Measurements from ENCODE around the gene CACNG5.

The CACNG5 gene

DNA sequence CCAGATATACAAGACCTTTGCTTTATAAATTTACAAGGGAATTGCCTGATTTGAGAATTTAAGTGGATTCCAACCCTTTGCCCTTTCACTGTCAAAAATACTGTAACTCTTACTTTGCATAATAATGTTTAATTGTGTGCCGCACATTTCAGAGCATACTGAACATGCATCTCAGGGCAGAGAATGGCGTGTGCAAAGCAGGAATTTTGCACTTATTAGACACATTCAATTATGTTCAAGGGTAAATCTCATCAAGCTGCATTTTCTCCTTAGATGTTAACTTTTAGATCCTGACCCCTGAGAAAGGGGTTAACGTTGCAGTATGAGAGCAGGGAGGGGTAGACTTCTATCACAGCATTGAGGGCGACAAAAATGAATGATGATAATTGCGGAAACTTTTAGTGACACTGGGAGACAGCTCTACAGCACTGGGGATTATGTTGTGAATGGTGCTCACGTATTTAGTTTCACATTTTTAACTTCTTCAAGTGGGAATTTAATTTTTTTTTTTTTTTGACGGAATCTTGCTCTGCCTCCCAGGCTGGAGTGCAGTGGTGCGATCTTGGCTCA, 75.0 kb downstream of the CACNG5 start:
- DNase-seq: no peak

DNA sequence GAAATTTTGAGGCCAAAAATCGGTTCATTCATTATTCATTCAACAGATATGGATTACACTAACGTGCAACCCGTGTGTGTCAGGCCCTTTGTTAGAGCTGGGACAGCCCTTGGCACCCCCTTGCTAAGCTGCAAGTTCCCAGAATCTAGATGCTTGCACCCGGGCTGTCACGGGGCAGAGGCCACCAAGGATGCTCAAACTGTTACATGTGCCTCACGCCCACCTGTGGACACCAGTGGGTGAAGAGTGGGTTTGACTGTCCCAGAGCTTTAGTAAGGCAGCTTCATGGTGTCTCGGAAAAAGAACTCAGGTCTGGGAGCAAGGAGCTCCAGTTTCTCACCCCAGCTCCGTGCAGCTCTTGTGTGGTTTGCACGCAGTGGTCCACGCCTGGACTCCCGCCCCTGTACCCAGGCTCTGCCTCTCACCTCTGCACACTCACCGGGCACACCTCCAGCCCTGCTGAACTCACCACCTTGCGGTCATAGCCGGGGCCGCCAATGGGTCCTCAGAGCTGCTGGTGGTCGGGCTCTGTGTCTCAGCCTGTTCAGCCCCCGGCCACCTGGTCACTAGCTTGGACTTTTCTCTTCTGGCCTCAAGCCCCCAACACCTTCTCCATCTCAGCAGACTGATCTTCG, 75.9 kb downstream of the CACNG5 start:
- no peak for DNase-seq

DNA sequence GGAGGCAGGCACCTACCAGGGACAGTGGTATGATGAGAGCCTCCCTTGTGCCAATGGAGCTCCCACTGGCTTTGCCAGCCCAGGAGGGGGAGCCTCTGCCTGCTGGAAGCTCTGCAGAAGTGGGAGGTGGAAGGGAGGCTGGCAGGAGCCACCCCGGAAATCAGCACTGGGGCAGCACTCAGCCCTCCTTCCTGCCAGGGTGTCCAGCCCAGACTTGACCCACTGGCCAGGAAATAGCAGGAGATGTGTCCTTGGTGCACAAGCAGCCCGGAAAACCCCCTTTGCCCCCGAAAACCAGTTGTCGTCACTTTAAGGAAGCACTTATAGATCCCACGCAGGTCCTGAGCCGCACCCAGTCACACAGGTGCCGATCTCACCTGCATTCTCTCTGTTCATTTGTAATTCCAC, 80.3 kb downstream of the CACNG5 start:
- DNase-seq: no peak

DNA sequence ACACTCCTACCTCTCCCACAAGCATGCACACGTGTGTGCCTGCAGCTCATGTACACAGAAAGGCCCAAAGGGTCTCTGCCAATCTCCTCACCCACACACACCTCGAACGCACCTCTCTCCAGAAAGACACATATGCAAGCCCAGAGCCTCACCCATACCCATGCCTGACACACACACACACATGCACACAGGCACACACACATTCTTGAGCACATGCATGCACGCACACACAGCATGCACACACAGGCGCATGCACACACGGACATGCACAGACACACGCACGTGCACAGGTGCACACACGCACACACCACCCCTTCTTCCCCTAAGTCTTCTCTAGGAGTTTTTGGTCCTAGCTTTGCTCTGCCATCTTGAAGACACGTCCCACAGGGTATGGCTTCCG, 80.9 kb downstream of the CACNG5 start:
- no peak for DNase-seq

DNA sequence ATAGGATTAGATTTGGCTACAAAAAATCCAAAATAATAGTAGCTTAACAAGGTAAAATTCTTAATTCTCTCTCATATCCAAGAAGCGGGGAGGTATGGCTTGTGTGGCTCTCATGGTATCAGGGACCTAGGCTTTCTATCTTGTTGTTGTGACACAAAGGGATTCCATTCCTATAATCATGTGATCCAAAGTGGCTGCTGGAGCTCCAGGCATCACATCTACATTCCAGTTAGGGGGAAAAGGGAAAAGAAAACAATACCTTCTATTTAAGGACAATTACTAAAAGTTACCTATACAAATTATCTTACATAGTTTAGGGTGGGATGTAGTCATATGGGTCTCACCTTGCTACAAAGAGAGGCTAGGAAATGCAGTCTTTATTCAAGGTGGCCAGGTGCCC, 82.0 kb downstream of the CACNG5 start:
- no peak for DNase-seq

DNA sequence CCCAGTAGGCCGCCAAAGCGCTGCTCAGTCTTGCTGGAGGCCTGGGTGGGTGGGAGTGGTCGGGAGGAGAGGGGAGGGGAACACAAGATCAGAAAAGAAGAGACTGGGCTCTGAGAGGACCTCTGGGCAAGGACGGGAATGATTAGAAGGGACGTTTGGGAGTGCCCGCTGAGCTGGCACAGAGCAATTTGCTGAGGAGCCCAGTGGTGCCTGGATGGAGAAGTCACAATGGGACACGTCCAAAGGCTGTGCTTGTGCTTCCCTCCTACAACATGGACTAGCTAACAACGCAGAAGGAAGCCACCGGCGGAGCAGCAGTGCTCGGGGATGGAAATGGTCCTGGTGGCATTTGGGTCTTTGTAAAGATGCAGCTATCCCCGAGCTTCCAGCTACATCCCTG, 84.0 kb downstream of the CACNG5 start:
- DNase-seq: no peak

DNA sequence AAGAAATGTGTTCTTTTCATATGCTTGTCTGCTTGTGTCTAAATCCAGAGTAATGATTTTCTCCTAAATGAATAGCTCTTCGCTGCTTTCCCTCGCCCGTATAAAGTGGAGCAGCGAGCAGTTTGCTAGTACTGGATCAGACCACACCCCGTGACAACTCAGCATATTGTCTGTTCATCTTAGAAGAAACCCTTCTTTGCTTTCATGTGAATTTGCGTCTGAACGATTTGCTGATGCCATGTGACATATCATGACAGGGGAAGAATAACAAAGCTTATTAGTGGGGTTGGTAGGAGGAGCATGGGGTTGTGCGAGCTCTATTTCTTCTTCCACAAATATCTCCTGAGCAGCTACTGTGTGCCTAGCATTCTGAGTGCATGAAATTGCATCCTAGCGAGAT, 85.5 kb downstream of the CACNG5 start:
- no peak for DNase-seq

DNA sequence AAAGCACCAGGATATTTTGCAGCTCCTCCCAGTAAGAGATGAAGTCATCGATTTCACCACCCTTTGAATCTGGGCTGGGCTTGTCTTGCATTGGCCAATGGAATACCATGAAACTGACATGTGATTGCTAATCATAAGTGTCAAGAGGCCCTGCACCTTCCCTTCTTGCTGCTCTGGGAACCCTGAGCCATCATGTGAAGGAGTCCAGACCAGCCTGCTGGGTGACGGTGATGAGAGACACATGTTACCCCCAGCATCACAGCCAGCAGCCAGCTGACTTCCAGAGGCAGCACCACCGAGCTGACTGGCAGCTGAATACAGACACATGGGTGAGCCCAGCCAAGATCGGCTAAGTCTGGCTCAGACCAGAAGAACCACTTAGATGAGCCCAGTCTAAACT, 86.0 kb downstream of the CACNG5 start:
- no peak for DNase-seq

DNA sequence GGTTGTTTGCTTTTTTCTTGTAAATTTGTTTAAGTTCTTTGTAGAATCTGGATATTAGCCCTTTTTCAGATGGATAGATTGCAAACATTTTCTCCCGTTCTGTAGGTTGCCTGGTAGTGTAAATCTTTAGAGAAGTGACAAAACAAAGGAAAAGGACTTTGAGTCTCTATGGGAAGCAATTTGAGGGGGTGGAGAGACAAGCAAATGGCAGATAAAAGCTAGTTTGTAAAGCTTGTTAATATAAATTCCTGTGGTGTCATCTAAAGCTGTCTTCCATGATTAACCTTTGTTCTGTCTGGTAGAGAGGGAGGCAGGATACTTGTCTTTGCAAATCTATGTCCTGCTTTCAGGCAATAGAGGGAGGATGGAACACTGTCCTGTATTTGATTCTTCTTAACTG, 89.0 kb downstream of the CACNG5 start:
- no peak for DNase-seq

DNA sequence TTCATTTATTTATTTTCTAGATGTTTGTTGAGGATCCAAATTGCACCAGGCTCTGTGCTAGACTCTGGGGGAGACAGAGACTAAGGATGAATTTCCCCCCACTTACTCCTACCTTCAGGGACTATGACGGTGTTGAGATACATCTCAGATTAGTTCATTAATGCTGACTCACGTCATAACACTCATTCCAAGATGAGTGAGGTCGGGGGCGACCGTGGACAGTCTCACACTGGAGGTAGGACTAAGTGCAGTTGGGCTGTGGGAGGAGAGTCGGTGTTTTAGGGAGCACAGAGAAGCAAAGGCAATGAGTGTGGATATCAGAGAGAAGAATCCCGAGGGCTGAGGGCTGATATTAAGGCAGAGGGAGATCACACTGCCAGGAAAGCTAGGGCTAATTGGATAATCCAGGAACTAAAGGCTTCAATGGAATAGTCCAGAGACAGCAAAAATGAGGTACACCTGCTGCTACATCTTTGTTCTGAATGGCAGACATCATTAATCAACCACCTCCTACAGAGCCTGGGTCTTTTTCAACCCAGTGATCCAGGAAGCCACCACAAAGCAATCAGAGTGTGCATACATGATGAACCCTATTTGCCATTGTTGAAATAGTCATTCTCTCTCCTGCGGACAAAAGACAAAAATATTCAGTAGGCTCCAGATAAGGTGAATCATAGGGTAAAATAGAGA, 91.0 kb downstream of the CACNG5 start:
- DNase-seq: no peak

DNA sequence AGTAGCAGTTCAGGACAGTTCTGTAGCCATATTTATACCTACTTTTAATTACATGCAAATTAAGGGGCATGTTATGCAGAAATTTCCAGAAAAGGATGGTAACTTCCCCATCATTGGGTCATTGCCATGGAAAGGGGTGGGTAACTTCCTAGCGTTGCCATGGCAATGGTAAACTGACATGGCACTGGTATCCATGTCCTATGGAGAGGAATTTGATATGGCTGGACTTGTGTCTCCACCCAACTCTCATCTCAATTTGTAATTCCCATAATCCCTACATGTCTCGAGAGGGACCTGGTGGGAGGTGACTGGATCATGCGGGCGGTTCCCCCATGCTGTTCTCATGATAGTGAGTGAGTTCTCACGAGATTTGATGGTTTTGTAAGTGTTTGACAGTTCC, 94.0 kb downstream of the CACNG5 start:
- DNase-seq: no peak

DNA sequence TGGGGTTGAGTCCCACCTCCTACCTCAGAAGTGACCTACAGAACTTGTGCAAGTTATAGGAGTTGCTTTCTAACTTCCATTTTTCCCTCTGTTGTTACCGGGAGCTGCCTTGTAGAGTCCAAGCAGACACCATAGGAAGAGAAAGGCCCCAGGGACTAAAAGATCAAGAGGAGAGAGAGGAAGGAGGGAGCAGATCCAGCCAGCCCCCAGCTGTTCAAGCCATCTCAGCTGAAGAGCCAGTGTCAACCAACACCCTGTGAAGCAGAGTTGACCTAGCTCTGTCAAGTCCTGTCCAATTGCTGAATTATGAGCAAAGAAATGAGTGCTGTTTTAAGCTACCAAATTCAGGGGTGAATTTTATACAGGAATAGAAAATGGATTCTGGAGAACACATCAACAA, 94.7 kb downstream of the CACNG5 start:
- DNase-seq: no peak

DNA sequence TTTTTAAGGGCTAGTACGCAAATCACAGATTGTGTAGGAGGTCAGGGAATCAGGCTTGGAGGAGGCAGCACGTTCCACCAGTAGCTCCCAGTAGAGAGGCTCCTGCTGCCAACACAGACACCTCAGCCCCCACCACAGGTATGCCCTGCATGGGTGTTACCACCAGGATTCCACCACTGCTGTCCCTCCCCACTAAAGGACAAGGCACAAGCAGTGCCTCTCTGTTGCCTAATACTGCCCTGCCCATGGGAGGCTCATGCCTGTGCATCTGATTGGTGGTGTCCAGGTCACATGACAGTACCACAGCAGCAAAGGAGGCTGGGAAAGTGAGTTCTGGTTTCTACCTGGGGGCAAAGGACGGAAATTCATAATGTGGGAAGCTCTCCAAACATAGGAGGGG, 96.0 kb downstream of the CACNG5 start:
- DNase-seq: no peak

DNA sequence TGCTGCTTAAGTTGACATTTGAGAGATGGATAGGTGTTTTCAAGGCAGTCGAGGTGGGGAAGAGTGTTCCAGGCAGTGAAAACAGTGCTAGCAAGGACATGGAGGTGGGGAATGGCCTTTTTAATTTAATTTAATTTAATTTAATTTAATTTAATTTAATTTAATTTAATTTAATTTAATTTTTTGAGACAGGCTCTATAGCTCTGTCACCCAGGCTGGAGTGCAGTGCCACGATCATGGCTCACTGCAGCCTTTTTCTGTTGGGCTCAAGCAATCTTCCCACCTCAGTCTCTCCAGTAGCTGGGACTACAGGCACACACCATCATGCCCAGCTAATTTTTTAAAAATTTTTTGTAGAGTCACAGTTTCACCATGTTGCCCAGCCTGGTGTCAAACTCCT, 97.4 kb downstream of the CACNG5 start:
- DNase-seq: no peak

DNA sequence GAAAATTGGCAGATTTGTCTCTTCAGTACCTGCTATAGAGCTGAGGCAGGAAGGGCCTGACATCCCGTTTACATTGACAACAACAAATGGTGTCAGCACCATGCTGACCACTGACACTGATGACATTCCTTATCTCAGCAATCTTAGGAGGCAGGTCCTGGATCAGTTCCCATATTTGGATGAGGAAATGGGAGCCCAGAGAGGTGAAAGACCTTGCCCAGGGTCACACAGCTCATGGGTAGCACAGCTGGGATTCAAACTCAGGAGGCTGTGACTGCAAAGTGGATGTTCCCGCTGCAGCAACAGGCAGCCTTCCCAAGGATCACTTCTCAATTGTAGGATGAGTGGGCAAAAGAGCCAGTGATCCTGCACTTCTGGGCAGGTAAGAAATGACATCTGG, 99.1 kb downstream of the CACNG5 start:
- no peak for DNase-seq

All from NCI-H510A treated with DMSO at 0.1 percent for 48 hours (cell line).